HL-60 (cell line): ENCODE data around the gene FZR1.

ENCODE experiments used
- DNase-seq, 2 experiments: peaks; one replicate each; pipeline ENCODE4 v3.0.0-alpha.2; 2010 to 2020; ENCODE audit warnings: low read depth in 1 of 2, low spot score in 1 of 2
- H3K27ac ChIP-seq: fragments of 250-450 bp; sonication (Bioruptor Pico); replicated peaks from 2 replicates; pipeline ENCODE4 v1.5.1; 2020; ENCODE audit warnings: mild to moderate bottlenecking, moderate library complexity
- H3K27me3 ChIP-seq: fragments of 250-450 bp; sonication (Bioruptor Pico); 2 replicates; pipeline ENCODE4 v1.5.1; 2021; ENCODE audit warnings: mild to moderate bottlenecking, moderate library complexity; ENCODE audit not compliant: insufficient read depth, poor library complexity, severe bottlenecking
- H3K4me3 ChIP-seq: replicated peaks from 2 replicates; pipeline ENCODE4 v1.5.1; 2011; ENCODE audit warnings: mild to moderate bottlenecking, control low read depth, low read length; ENCODE audit not compliant: insufficient read depth
- CTCF ChIP-seq: IDR thresholded peaks from one replicate; pipeline ENCODE4 v1.5.1; 2011; ENCODE audit warnings: low read length, control low read depth, inconsistent platforms; ENCODE audit not compliant: insufficient read depth
- GABPA ChIP-seq: IDR thresholded peaks from 2 replicates; pipeline ENCODE4 v1.6.1; 2012; ENCODE audit warnings: low read depth
- POLR2AphosphoS5 ChIP-seq: IDR thresholded peaks from 2 replicates; pipeline ENCODE4 v1.6.1; 2012; ENCODE audit warnings: low read depth
- REST ChIP-seq: IDR thresholded peaks from 2 replicates; pipeline ENCODE4 v1.6.1; 2012; ENCODE audit warnings: low read depth; ENCODE audit not compliant: insufficient replicate concordance
- SPI1 ChIP-seq: IDR thresholded peaks from 2 replicates; pipeline ENCODE4 v1.6.1; 2012; ENCODE audit warnings: low read depth, mild to moderate bottlenecking, borderline replicate concordance

The FZR1 gene

GRCh38 chr19:3458229-3459088, 47.7 kb upstream of the FZR1 start:
- Histone ChIP-seq H3K27ac (no peak overlapping the region), H3K27me3 (no peaks in the 10 kb centered on the region), H3K4me3 (no peak overlapping the region)
- DNase-seq: no peak
- TF ChIP-seq GABPA (no peak), REST (no peak), CTCF (no peak), SPI1 (no peak), POLR2AphosphoS5 (no peak)

DNA sequence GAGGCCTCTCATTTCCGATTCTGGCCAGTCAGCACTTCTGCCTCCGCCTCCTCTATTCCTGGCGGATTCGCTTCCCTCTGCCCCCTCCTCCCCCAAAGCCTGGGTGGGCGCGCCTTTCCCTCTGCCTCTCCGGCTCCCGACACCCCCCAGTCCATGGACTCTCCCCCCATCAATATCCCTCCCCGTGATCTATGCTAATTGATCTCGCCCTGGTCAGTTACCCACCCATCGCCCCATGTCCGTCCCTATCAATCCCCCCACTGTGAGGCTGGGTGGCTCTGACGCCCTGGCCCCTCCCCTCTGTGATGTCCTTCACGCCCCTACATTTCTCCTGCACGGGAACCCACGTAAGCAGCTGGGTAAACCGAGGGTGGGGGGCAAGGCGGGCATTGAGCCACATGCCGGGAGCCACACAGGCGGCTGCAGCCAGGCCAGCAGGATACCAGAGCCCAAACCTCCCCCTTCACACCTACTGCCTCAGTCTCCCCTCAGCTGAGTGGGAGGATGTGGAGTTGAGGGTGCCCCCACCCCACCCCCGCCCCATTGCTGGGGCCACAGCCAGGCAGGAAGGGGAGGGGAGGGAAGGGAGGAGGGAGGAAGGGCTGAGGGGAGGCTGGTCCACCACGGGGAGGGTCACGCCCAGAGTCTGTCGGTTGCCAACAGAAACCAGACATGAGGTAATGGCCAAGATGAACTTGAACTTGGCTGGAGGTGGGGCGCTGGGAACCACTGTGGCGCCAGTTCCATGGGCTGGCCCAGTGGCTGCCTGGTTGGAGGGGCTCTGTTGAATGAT, 46.8 kb upstream of the FZR1 start:
- H3K4me3 ChIP-seq: no peak overlapping the region
- DNase-seq: no peak
- TF ChIP-seq POLR2AphosphoS5: no peak
- TF ChIP-seq REST: no peak
- TF ChIP-seq SPI1: no peak
- no peak for TF ChIP-seq GABPA
- no peak for TF ChIP-seq CTCF
- no peaks in the 10 kb centered on the region for H3K27me3 ChIP-seq
- no peak overlapping the region for H3K27ac ChIP-seq

DNA sequence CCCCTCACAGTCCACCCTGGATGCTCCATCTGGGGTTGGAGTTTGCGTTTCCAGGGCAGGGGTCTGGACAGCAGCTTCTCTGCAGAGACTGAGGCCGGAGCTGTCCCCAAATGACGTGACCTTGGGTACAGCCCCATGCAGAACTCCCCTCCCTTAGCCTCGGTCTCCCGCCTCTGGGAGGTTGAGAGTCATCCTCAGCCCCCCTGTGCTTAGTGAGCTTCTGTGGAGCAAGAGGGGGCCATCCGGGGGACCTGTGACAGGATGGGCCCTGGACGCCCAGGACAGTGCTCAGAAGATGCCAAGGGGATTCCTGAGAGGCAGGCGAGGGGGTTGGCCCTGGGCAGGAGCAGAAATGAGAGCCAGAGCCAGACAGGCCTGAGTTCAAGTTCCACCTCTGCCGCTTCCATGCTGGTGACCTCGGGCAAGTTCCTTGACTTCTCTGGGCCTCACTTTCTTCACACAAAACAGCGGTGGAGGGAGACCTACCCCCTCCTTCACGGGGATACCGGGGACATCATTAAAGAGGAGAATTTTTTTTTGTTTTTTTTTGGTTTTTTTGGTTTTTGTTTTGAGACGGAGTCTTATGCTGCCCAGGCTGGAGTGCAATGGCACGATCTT, 46.0 kb upstream of the FZR1 start:
- Histone ChIP-seq H3K27me3 (no peaks in the 10 kb centered on the region), H3K27ac (no peak overlapping the region), H3K4me3 (no peak overlapping the region)
- TF ChIP-seq SPI1 (no peak), REST (no peak), GABPA (no peak), POLR2AphosphoS5 (no peak)
- DNase-seq: no peak
